WTC11 (cell line): Measurements from ENCODE around the gene DRD4. TPM values are rescaled to one million over a fixed set of nuclear protein-coding genes. Genes with fewer than 3 reads are reported as not detected.

Source experiments
- ATAC-seq: fragments of 200-7000 bp; cut with Tn5 transposase; 2 replicates; pipeline ENCODE4 v1.10.0; 2021; ENCODE audit warnings: mild to moderate bottlenecking, moderate library complexity
- CTCF ChIA-PET: fragments of 300-600 bp; sonication (Branson Sonifier 250); formaldehyde crosslinking; loops from one replicate; lab custom pipeline; 2021; ENCODE audit warnings: antibody characterized with exemption; lab: Charles Lee
- POLR2A ChIA-PET: fragments of 350-600 bp; sonication (Branson Sonifier 250); formaldehyde crosslinking; loops from one replicate; lab custom pipeline; 2021; ENCODE audit warnings: antibody characterized with exemption; lab: Charles Lee
- DNase-seq: peaks from one replicate; pipeline ENCODE4 v3.0.0; 2021; ENCODE audit warnings: low spot score
- H3K27ac Mint-ChIP-seq: 2 replicates; pipeline ENCODE4 v1.8.0; 2021; ENCODE audit warnings: mixed read lengths
- H3K27me3 Mint-ChIP-seq: 2 replicates; pipeline ENCODE4 v1.8.0; 2021; ENCODE audit warnings: low read depth, mild to moderate bottlenecking, moderate library complexity, mixed read lengths
- H3K36me3 Mint-ChIP-seq: 2 replicates; pipeline ENCODE4 v1.8.0; 2021; ENCODE audit warnings: mixed read lengths
- H3K4me1 Mint-ChIP-seq: 2 replicates; pipeline ENCODE4 v1.8.0; 2022; ENCODE audit warnings: mixed read lengths
- H3K4me3 Mint-ChIP-seq: 2 replicates; pipeline ENCODE4 v1.8.0; 2021; ENCODE audit warnings: mild to moderate bottlenecking, moderate library complexity, mixed read lengths
- H3K9me3 Mint-ChIP-seq: 2 replicates; pipeline ENCODE4 v1.8.0; 2021; ENCODE audit warnings: mixed read lengths
- ATF1 ChIP-seq: sonication (generic); formaldehyde crosslinking; IDR thresholded peaks from 2 replicates; pipeline ENCODE4 v1.8.1; 2023; ENCODE audit warnings: mild to moderate bottlenecking, moderate library complexity, missing genetic modification reagents
- CREB1 ChIP-seq: sonication (generic); formaldehyde crosslinking; IDR thresholded peaks from 2 replicates; pipeline ENCODE4 v1.8.0; 2023; ENCODE audit warnings: mild to moderate bottlenecking, missing genetic modification reagents
- EMX1 ChIP-seq: fragments of 250-450 bp; sonication (Bioruptor Pico); IDR thresholded peaks from 2 replicates; pipeline ENCODE4 v1.8.0; 2021; ENCODE audit warnings: mild to moderate bottlenecking
- GTF2I ChIP-seq: fragments of 250-450 bp; sonication (Bioruptor Pico); conservative IDR thresholded peaks from 2 replicates; pipeline ENCODE4 v1.4.0; 2021; ENCODE audit warnings: mild to moderate bottlenecking
- JAZF1 ChIP-seq: fragments of 250-450 bp; sonication (Bioruptor Pico); IDR thresholded peaks from 2 replicates; pipeline ENCODE4 v1.9.0; 2021; ENCODE audit warnings: moderate library complexity, mild to moderate bottlenecking, inconsistent platforms
- NR1H2 ChIP-seq: sonication (generic); formaldehyde crosslinking; IDR thresholded peaks from 2 replicates; pipeline ENCODE4 v1.9.0; 2021; ENCODE audit warnings: mild to moderate bottlenecking, moderate library complexity, missing genetic modification reagents
- NR3C1 ChIP-seq: sonication (generic); formaldehyde crosslinking; conservative IDR thresholded peaks from 2 replicates; pipeline ENCODE4 v1.8.1; 2023; ENCODE audit warnings: low read depth, mild to moderate bottlenecking, missing genetic modification reagents
- RELA ChIP-seq: sonication (generic); formaldehyde crosslinking; IDR thresholded peaks from 2 replicates; pipeline ENCODE4 v1.8.1; 2022; ENCODE audit warnings: missing genetic modification reagents, mild to moderate bottlenecking, borderline replicate concordance
- SMAD3 ChIP-seq: sonication (generic); formaldehyde crosslinking; IDR thresholded peaks from 2 replicates; pipeline ENCODE4 v1.8.0; 2022; ENCODE audit warnings: missing genetic modification reagents, mild to moderate bottlenecking, borderline replicate concordance
- ZNF121 ChIP-seq: sonication (generic); formaldehyde crosslinking; IDR thresholded peaks from 2 replicates; pipeline ENCODE4 v1.8.0; 2023; ENCODE audit warnings: missing genetic modification reagents
- ZNF219 ChIP-seq: sonication (generic); formaldehyde crosslinking; IDR thresholded peaks from 2 replicates; pipeline ENCODE4 v1.8.0; 2023; ENCODE audit warnings: missing genetic modification reagents, mild to moderate bottlenecking, borderline replicate concordance
- ZNF232 ChIP-seq: sonication (generic); formaldehyde crosslinking; IDR thresholded peaks from 2 replicates; pipeline ENCODE4 v1.8.0; 2022; ENCODE audit warnings: mild to moderate bottlenecking, missing genetic modification reagents
- ZNF317 ChIP-seq: sonication (generic); formaldehyde crosslinking; IDR thresholded peaks from 2 replicates; pipeline ENCODE4 v1.8.1; 2023; ENCODE audit warnings: low read depth, mild to moderate bottlenecking, moderate library complexity, missing genetic modification reagents, borderline replicate concordance
- total RNA-seq: library from RNA; stranded (reverse); gene quantifications from 3 replicates; pipeline ENCODE4 v1.2.3, GENCODE V29; 2021
- TF ChIP-seq, protein P1 (sequence below): fragments of 250-450 bp; sonication (Bioruptor Pico); conservative IDR thresholded peaks from 2 replicates; pipeline ENCODE4 v1.9.0; 2021; ENCODE audit warnings: mild to moderate bottlenecking
- TF ChIP-seq, protein P2 (sequence below): fragments of 250-450 bp; sonication (Bioruptor Pico); IDR thresholded peaks from 2 replicates; pipeline ENCODE4 v1.8.0; 2021; ENCODE audit warnings: mild to moderate bottlenecking
- TF ChIP-seq, protein P3 (sequence below): sonication (generic); formaldehyde crosslinking; IDR thresholded peaks from 2 replicates; pipeline ENCODE4 v1.8.1; 2023; ENCODE audit warnings: mild to moderate bottlenecking, missing genetic modification reagents, borderline replicate concordance
- TF ChIP-seq, protein P4 (sequence below): sonication (generic); formaldehyde crosslinking; IDR thresholded peaks from 2 replicates; pipeline ENCODE4 v1.8.0; 2023; ENCODE audit warnings: missing genetic modification reagents, mild to moderate bottlenecking, borderline replicate concordance
- TF ChIP-seq, protein P5 (sequence below): sonication (generic); formaldehyde crosslinking; IDR thresholded peaks from 2 replicates; pipeline ENCODE4 v1.8.1; 2022; ENCODE audit warnings: mild to moderate bottlenecking, moderate library complexity, missing genetic modification reagents
- TF ChIP-seq, protein P6 (sequence below): fragments of 250-450 bp; sonication (Bioruptor Pico); IDR thresholded peaks from 2 replicates; pipeline ENCODE4 v1.9.0; 2021; ENCODE audit warnings: moderate library complexity, mild to moderate bottlenecking, inconsistent platforms, borderline replicate concordance
- TF ChIP-seq, protein P7 (sequence below): sonication (generic); formaldehyde crosslinking; IDR thresholded peaks from 2 replicates; pipeline ENCODE4 v1.8.1; 2022; ENCODE audit warnings: mild to moderate bottlenecking, missing genetic modification reagents, moderate library complexity, borderline replicate concordance

DRD4 gene
- total RNA-seq, 1 experiment from 2014 or later, result 3.7 TPM

DNA sequence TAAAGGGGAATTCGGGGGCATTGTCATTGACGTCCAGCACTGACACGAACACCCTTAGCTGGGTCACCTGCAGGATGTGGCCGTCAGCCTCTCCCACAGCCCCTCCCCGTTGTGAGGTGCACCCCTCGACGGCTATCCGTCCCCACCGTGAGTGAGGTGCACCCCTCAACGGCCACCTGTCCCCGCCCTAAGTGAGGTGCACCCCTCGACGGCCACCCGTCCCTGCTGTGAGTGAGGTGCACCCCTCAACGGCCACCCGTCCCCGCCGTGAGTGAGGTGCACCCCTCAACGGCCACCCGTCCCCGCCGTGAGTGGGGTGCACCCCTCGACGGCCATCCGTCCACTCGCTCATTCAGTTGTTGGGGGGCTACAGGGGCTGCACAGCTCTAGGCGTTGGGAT lies 15.2 kb upstream of the DRD4 start:
- Mint-ChIP-seq H3K27me3 (peaks cover 5% of the 10 kb centered on the region; the same call in 1 of the 2 replicates), H3K4me3 (no peak overlapping the region), H3K9me3 (no peaks in the 10 kb centered on the region), H3K4me1 (no peaks in the 10 kb centered on the region), H3K27ac (no peak overlapping the region), H3K36me3 (no peaks in the 10 kb centered on the region)
- ChIA-PET POLR2A (no interaction called here), CTCF (interaction anchor here (0.7 kb wide), 2 partner anchors 53 to 65 kb away, joined by 3 read pairs; no protein-coding TSS in a partner anchor)
- no peak for DNase-seq
- TF ChIP-seq ZNF121 (CRISPR knock-in tag) (no peak), NR3C1 (CRISPR knock-in tag) (no peak), CREB1 (CRISPR knock-in tag) (no peak), GTF2I (CRISPR knock-in tag) (no peak)
- TF ChIP-seq, protein P1, sequence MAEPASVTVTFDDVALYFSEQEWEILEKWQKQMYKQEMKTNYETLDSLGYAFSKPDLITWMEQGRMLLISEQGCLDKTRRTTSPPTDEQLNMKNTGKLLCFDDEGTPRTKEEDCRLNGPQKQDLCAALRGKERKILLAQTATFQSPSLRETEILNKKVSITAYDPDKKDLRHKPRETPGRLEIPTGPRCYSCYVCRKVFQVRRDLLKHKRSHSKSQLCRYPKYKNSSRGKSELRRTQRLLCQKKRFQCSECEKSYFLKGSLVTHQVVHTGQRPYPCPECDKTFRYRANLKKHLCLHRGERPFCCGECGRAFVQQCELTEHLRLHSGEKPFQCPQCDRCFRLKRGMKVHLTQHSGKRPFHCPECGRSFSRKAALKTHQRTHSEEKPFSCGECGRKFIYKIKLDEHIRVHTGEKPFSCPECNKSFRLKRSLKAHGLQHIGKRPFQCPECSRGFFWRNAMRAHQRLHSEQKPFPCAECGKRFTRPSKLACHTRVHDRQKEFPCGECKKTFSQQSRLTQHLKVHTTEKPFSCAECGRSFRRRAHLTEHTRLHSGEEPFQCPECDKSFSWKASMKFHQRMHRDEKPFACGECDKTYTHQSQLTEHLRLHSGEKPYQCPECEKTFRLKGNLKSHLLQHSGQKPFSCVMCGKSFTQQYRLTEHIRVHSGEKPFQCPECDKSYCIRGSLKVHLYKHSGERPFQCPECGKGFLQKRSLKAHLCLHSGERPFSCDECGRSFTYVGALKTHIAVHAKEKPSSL, result no peak
- no peak for ATAC-seq

DNA sequence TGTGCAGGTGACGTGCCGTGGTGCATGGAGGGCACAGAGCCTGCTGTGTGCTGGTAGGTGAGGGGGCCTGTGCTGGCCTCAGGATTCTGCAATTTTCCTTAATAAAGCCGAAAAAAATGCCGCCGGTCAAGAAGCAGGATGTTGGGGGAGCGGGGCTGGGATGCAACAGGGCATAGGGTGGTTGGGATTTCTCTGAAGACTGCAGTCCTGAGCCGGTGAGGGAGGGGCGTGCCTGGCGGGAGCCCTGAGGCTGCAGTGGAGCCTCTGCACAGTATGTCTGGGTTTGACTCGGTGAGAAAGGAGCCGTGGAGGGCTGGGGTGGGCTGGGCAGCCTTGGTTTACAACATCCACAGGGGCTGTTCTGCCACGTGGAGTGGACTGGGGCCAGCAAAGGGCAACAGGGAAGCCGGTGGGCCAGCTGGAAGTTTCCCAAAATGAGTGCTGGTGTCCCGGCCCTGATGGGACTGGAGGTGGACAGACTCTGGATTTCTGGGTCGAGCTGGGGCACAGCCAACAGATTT lies 13.7 kb upstream of the DRD4 start:
- Mint-ChIP-seq H3K9me3 (no peaks in the 10 kb centered on the region), H3K4me1 (0 out of 2 replicates have a peak, but pooled peaks cover 4% of the 10 kb centered on the region)
- POLR2A ChIA-PET, result no interaction called here

DNA sequence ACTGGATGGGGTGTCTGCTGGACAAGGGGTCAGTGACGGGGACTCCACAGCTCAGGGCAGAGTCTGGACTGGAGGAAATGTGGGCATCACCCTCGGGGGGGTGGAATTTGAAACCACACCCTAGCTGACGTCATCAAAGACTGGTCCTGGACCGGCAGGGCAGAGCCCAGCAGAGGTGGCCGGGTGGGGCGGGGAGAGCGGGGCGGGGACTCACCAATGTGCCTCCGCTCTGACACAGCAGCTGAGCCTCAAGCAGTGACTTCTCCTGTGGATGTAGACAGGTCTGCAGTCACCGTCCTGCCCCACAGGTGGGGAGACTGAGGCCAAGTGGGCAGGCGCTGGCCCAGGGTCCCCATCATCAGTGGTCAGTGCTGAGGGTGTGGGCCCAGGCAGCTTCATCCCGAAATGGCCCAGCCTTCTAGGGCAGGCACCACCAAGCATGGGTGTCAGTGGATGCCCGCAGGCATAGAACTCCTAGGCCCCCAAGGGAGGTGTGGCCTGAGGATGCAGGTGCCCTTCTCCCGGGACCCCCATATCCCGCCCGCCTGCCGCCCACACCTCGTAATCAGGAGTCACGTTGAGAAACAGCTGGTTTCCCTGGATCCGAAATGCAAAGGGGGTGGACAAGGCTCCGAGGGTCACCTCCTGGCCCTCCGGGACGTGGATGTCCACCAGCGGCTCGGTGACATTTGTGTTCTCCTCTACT lies 12.9 kb upstream of the DRD4 start:
- ATAC-seq, result no peak
- no peaks in the 10 kb centered on the region for H3K36me3 Mint-ChIP-seq
- no peak overlapping the region for H3K27ac Mint-ChIP-seq
- CTCF ChIA-PET, result no interaction called here
- no peak for DNase-seq
- H3K4me3 Mint-ChIP-seq, result no peak overlapping the region
- no peaks in the 10 kb centered on the region for H3K9me3 Mint-ChIP-seq
- peaks cover 8% of the 10 kb centered on the region for H3K4me1 Mint-ChIP-seq
- H3K27me3 Mint-ChIP-seq, result peaks cover 23% of the 10 kb centered on the region
- POLR2A ChIA-PET, result no interaction called here
- TF ChIP-seq, protein P2, sequence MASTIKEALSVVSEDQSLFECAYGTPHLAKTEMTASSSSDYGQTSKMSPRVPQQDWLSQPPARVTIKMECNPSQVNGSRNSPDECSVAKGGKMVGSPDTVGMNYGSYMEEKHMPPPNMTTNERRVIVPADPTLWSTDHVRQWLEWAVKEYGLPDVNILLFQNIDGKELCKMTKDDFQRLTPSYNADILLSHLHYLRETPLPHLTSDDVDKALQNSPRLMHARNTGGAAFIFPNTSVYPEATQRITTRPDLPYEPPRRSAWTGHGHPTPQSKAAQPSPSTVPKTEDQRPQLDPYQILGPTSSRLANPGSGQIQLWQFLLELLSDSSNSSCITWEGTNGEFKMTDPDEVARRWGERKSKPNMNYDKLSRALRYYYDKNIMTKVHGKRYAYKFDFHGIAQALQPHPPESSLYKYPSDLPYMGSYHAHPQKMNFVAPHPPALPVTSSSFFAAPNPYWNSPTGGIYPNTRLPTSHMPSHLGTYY (CRISPR knock-in tag), result no peak
- TF ChIP-seq, protein P3, sequence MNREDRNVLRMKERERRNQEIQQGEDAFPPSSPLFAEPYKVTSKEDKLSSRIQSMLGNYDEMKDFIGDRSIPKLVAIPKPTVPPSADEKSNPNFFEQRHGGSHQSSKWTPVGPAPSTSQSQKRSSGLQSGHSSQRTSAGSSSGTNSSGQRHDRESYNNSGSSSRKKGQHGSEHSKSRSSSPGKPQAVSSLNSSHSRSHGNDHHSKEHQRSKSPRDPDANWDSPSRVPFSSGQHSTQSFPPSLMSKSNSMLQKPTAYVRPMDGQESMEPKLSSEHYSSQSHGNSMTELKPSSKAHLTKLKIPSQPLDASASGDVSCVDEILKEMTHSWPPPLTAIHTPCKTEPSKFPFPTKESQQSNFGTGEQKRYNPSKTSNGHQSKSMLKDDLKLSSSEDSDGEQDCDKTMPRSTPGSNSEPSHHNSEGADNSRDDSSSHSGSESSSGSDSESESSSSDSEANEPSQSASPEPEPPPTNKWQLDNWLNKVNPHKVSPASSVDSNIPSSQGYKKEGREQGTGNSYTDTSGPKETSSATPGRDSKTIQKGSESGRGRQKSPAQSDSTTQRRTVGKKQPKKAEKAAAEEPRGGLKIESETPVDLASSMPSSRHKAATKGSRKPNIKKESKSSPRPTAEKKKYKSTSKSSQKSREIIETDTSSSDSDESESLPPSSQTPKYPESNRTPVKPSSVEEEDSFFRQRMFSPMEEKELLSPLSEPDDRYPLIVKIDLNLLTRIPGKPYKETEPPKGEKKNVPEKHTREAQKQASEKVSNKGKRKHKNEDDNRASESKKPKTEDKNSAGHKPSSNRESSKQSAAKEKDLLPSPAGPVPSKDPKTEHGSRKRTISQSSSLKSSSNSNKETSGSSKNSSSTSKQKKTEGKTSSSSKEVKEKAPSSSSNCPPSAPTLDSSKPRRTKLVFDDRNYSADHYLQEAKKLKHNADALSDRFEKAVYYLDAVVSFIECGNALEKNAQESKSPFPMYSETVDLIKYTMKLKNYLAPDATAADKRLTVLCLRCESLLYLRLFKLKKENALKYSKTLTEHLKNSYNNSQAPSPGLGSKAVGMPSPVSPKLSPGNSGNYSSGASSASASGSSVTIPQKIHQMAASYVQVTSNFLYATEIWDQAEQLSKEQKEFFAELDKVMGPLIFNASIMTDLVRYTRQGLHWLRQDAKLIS, result no peak
- TF ChIP-seq, protein P4, sequence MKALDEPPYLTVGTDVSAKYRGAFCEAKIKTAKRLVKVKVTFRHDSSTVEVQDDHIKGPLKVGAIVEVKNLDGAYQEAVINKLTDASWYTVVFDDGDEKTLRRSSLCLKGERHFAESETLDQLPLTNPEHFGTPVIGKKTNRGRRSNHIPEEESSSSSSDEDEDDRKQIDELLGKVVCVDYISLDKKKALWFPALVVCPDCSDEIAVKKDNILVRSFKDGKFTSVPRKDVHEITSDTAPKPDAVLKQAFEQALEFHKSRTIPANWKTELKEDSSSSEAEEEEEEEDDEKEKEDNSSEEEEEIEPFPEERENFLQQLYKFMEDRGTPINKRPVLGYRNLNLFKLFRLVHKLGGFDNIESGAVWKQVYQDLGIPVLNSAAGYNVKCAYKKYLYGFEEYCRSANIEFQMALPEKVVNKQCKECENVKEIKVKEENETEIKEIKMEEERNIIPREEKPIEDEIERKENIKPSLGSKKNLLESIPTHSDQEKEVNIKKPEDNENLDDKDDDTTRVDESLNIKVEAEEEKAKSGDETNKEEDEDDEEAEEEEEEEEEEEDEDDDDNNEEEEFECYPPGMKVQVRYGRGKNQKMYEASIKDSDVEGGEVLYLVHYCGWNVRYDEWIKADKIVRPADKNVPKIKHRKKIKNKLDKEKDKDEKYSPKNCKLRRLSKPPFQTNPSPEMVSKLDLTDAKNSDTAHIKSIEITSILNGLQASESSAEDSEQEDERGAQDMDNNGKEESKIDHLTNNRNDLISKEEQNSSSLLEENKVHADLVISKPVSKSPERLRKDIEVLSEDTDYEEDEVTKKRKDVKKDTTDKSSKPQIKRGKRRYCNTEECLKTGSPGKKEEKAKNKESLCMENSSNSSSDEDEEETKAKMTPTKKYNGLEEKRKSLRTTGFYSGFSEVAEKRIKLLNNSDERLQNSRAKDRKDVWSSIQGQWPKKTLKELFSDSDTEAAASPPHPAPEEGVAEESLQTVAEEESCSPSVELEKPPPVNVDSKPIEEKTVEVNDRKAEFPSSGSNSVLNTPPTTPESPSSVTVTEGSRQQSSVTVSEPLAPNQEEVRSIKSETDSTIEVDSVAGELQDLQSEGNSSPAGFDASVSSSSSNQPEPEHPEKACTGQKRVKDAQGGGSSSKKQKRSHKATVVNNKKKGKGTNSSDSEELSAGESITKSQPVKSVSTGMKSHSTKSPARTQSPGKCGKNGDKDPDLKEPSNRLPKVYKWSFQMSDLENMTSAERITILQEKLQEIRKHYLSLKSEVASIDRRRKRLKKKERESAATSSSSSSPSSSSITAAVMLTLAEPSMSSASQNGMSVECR, result no peak
- no peak for TF ChIP-seq ZNF219 (CRISPR knock-in tag)
- TF ChIP-seq, protein P5, sequence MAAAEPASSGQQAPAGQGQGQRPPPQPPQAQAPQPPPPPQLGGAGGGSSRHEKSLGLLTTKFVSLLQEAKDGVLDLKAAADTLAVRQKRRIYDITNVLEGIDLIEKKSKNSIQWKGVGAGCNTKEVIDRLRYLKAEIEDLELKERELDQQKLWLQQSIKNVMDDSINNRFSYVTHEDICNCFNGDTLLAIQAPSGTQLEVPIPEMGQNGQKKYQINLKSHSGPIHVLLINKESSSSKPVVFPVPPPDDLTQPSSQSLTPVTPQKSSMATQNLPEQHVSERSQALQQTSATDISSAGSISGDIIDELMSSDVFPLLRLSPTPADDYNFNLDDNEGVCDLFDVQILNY, result no peak

More for the DNA sequence above, 13.7 kb upstream of the DRD4 start:
- Mint-ChIP-seq H3K27me3 (peaks cover 16% of the 10 kb centered on the region), H3K36me3 (no peaks in the 10 kb centered on the region), H3K4me3 (no peak overlapping the region), H3K27ac (no peak overlapping the region)
- CTCF ChIA-PET, result no interaction called here
- ATAC-seq (no peak), DNase-seq (no peak)
- TF ChIP-seq ZNF232 (CRISPR knock-in tag) (no peak), NR1H2 (no peak), ZNF219 (CRISPR knock-in tag) (no peak), ZNF317 (CRISPR knock-in tag) (no peak), JAZF1 (no peak), SMAD3 (CRISPR knock-in tag) (no peak), EMX1 (no peak), ATF1 (CRISPR knock-in tag) (no peak), RELA (CRISPR knock-in tag) (no peak)
- TF ChIP-seq, protein P6, sequence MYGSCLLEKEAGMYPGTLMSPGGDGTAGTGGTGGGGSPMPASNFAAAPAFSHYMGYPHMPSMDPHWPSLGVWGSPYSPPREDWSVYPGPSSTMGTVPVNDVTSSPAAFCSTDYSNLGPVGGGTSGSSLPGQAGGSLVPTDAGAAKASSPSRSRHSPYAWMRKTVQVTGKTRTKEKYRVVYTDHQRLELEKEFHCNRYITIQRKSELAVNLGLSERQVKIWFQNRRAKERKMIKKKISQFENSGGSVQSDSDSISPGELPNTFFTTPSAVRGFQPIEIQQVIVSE (CRISPR knock-in tag), result no peak
- TF ChIP-seq, protein P7, sequence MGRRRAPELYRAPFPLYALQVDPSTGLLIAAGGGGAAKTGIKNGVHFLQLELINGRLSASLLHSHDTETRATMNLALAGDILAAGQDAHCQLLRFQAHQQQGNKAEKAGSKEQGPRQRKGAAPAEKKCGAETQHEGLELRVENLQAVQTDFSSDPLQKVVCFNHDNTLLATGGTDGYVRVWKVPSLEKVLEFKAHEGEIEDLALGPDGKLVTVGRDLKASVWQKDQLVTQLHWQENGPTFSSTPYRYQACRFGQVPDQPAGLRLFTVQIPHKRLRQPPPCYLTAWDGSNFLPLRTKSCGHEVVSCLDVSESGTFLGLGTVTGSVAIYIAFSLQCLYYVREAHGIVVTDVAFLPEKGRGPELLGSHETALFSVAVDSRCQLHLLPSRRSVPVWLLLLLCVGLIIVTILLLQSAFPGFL, result no peak
